HEK293T (cell line): ENCODE measurements around the gene GRPEL1.

Experiments
- CTCF ChIA-PET: fragments of 350-600 bp; formaldehyde crosslinking; extraction: SDS; loops from one replicate; lab custom pipeline; 2021; ENCODE audit warnings: antibody characterized with exemption, inconsistent platforms; lab: Yijun Ruan, JAX
- POLR2A ChIA-PET: fragments of 350-600 bp; formaldehyde crosslinking; extraction: SDS; loops from one replicate; lab custom pipeline; 2020; ENCODE audit warnings: antibody characterized with exemption, inconsistent platforms; lab: Yijun Ruan, JAX
- DNase-seq: peaks from one replicate; pipeline ENCODE4 v3.0.0; 2012; ENCODE audit warnings: mixed read lengths; ENCODE audit errors: extremely low spot score
- ARNT ChIP-seq: fragments of 450-650 bp; IDR thresholded peaks from 2 replicates; pipeline ENCODE4 v1.6.1; 2017; ENCODE audit warnings: mild to moderate bottlenecking
- BHLHE40 ChIP-seq: fragments of 450-650 bp; IDR thresholded peaks from 2 replicates; pipeline ENCODE4 v1.6.1; 2016; ENCODE audit warnings: mild to moderate bottlenecking, moderate library complexity, borderline replicate concordance
- CTBP1 ChIP-seq: fragments of 450-650 bp; IDR thresholded peaks from 2 replicates; pipeline ENCODE4 v1.6.1; 2016; ENCODE audit warnings: borderline replicate concordance
- ELF4 ChIP-seq: fragments of 450-650 bp; IDR thresholded peaks from 2 replicates; pipeline ENCODE4 v1.6.1; 2017; ENCODE audit warnings: antibody characterized with exemption
- FOXA1 ChIP-seq: fragments of 450-650 bp; IDR thresholded peaks from 2 replicates; pipeline ENCODE4 v1.6.1; 2016; ENCODE audit warnings: mild to moderate bottlenecking
- FOXK2 ChIP-seq: fragments of 450-650 bp; IDR thresholded peaks from 2 replicates; pipeline ENCODE4 v1.6.1; 2016; ENCODE audit warnings: mild to moderate bottlenecking
- FOXM1 ChIP-seq: fragments of 450-650 bp; IDR thresholded peaks from 2 replicates; pipeline ENCODE4 v1.6.1; 2017; ENCODE audit warnings: mild to moderate bottlenecking, borderline replicate concordance
- HDGF ChIP-seq: fragments of 450-650 bp; IDR thresholded peaks from 2 replicates; pipeline ENCODE4 v1.6.1; 2017; ENCODE audit warnings: antibody characterized with exemption, borderline replicate concordance
- L3MBTL2 ChIP-seq: fragments of 450-650 bp; conservative IDR thresholded peaks from 2 replicates; pipeline ENCODE4 v1.6.1; 2016; ENCODE audit warnings: mild to moderate bottlenecking
- LEF1 ChIP-seq: fragments of 450-650 bp; IDR thresholded peaks from 2 replicates; pipeline ENCODE4 v1.6.1; 2017; ENCODE audit warnings: mild to moderate bottlenecking, borderline replicate concordance
- NFRKB ChIP-seq: fragments of 450-650 bp; IDR thresholded peaks from 2 replicates; pipeline ENCODE4 v1.6.1; 2016; ENCODE audit warnings: mild to moderate bottlenecking, moderate library complexity
- SP1 ChIP-seq: fragments of 450-650 bp; IDR thresholded peaks from 2 replicates; pipeline ENCODE4 v1.6.1; 2017
- SUZ12 ChIP-seq: fragments of 450-650 bp; IDR thresholded peaks from 2 replicates; pipeline ENCODE4 v1.6.1; 2016; ENCODE audit warnings: mild to moderate bottlenecking
- TARDBP ChIP-seq: fragments of 450-650 bp; IDR thresholded peaks from 2 replicates; pipeline ENCODE4 v1.6.1; 2016
- ZNF384 ChIP-seq: fragments of 450-650 bp; IDR thresholded peaks from 2 replicates; pipeline ENCODE4 v1.6.1; 2016
- TF ChIP-seq, protein P1 (sequence below): fragments of 450-650 bp; IDR thresholded peaks from 2 replicates; pipeline ENCODE4 v1.6.1; 2016

GRPEL1 gene

DNA sequence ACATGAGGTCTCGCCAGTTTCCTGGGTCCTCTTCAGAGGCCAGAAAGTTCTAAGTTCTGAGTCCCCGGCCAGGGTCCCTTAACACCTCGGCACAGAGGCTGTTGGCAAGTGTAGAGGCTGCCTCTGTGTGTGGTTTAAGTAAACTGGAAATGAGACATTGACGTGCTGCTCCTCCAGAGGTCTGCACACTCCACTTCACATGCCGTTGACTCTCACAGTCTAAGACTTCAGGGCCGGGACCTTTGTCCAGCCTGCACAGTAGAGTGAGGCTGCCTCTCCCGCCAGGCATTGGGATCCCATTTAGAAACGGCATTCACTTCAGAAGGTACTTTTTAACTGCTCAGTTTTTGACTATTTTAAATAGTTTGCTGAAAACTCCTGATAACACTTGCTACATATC is 35.3 kb downstream of the GRPEL1 start:
- CTCF ChIA-PET: no interaction called here
- DNase-seq: no peak
- no peak for TF ChIP-seq ZNF384
- TF ChIP-seq, protein P1, sequence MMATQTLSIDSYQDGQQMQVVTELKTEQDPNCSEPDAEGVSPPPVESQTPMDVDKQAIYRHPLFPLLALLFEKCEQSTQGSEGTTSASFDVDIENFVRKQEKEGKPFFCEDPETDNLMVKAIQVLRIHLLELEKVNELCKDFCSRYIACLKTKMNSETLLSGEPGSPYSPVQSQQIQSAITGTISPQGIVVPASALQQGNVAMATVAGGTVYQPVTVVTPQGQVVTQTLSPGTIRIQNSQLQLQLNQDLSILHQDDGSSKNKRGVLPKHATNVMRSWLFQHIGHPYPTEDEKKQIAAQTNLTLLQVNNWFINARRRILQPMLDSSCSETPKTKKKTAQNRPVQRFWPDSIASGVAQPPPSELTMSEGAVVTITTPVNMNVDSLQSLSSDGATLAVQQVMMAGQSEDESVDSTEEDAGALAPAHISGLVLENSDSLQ: no peak
- no peak for TF ChIP-seq ARNT
- POLR2A ChIA-PET: no interaction called here

DNA sequence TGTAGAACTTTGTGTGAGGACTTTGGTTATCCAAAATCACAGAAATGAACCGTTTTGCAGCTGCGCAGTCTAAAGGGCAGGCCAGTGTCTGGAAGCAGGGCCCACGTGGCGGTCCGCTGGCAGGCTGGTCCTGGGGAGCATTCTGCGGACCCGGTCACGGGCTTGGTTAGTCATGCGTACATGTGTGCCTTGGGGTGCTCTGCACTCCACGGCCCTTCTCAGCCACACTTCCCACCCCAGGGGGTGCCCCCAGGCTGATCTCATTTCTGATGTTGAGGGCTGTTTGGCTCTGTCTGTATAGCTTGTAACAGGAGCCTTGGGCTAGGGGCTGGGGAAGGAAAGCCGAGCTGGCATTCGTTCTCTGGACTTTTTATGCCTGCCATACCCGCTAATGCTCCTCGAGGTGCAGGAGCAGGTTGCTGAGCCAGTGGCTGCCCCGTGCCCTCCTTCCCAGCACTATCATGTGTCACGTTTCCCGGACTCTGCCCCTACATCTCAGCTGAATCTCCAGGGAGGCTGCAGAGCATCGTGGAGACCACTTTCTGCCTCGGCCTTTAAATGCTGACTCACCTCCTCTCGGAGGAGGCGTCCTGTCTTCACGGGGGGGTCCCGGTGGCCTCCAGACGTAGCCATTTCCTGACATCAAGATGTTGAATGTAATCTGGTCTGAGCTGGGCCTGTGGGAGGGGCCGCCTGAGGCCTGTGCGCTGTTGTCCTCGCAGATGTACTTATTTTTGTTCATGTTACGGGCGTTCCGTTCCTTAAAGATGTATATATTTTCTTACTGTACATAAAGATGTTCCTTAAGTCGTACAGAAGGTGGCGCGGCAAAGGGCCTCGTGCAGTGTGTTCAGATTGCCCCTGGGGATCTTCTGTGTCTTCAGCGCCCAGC is 36.1 kb downstream of the GRPEL1 start:
- DNase-seq: no peak
- TF ChIP-seq L3MBTL2 (no peak), LEF1 (no peak), FOXA1 (no peak), TARDBP (no peak), ARNT (no peak), HDGF (no peak), BHLHE40 (no peak), SP1 (no peak), CTBP1 (no peak), ELF4 (no peak), ZNF384 (no peak), FOXK2 (no peak), SUZ12 (no peak), FOXM1 (no peak), NFRKB (no peak)
- TF ChIP-seq, protein P1: no peak
- ChIA-PET POLR2A (interaction anchor here (0.5 to 1.3 kb wide), 3 partner anchors 37 to 52 kb away, joined by 3 to 4 read pairs (median 3); partner anchors contain the start of gene GRPEL1), CTCF (interaction anchor here (1.1 to 1.8 kb wide), 2 partner anchors 11 to 36 kb away, joined by 3 to 4 read pairs; partner anchors contain the start of gene TADA2B)

DNA sequence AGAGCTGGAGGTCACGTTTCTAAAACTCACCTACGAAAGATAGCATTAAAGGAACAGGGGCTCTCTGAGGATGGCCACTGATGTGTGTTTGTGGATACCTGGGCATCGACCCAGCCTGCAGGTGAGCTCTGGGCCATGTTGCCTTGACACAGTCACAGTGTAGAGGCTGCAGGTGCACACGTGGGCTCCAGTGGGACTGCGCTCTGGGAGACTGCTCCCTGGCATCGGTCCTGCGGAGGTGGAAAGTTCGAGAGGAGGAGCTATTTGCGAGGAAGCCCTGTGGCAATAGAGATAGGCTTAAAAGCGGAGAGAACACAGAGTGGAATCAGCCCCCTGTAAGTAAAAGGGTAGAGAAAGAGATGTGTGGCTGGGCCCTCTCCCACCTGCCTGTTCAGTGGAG is 37.0 kb downstream of the GRPEL1 start:
- ChIA-PET CTCF (interaction anchor here (1.1 to 1.8 kb wide), 2 partner anchors 12 to 37 kb away, joined by 3 to 4 read pairs; partner anchors contain the start of gene TADA2B), POLR2A (interaction anchor here (1.2 to 1.3 kb wide), 2 partner anchors 37 to 53 kb away, joined by 3 to 4 read pairs; partner anchors contain the start of gene GRPEL1)
- TF ChIP-seq, protein P1: no peak
- TF ChIP-seq SUZ12: no peak
- TF ChIP-seq ARNT: no peak
- no peak for TF ChIP-seq CTBP1
- no peak for TF ChIP-seq ZNF384
- no peak for TF ChIP-seq FOXM1
- no peak for TF ChIP-seq FOXA1
- no peak for TF ChIP-seq HDGF
- TF ChIP-seq SP1: no peak
- TF ChIP-seq ELF4: no peak
- TF ChIP-seq LEF1: no peak
- TF ChIP-seq L3MBTL2: no peak
- no peak for TF ChIP-seq BHLHE40
- no peak for TF ChIP-seq TARDBP
- no peak for TF ChIP-seq NFRKB
- TF ChIP-seq FOXK2: no peak
- DNase-seq: no peak

DNA sequence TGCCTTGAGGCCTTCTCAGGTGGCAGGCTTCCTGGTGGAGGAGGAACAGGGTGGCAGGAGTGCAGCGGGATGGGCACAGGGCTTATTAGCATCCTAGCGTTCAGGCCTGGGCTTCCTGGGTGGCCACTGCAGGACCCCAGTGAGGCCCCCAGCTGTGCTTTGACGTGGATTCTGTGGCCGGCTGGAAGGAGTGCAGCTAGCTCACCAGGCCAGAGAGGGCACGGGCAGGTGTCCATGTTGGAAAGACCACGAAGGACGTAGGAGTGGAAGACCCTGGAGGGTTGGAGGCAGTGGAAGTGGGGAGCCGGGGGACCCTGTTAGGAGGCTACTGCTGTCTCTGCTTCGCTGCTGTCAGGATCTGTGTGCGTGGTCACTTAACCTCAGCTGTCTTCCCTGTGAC is 37.9 kb downstream of the GRPEL1 start:
- CTCF ChIA-PET: interaction anchor here (1.8 kb wide), 1 partner anchor 13 kb away, joined by 4 read pairs; the partner anchor contains the start of gene TADA2B
- POLR2A ChIA-PET: interaction anchor here (1.3 kb wide), 1 partner anchor 38 kb away, joined by 4 read pairs; the partner anchor contains the start of gene GRPEL1
- DNase-seq: no peak
- TF ChIP-seq L3MBTL2: no peak
- TF ChIP-seq FOXA1: no peak
- TF ChIP-seq TARDBP: no peak
- no peak for TF ChIP-seq NFRKB
- no peak for TF ChIP-seq SUZ12
- TF ChIP-seq ZNF384: no peak
- TF ChIP-seq FOXM1: no peak
- TF ChIP-seq, protein P1: no peak
- TF ChIP-seq BHLHE40: no peak
- no peak for TF ChIP-seq SP1
- TF ChIP-seq FOXK2: no peak
- TF ChIP-seq ARNT: no peak

DNA sequence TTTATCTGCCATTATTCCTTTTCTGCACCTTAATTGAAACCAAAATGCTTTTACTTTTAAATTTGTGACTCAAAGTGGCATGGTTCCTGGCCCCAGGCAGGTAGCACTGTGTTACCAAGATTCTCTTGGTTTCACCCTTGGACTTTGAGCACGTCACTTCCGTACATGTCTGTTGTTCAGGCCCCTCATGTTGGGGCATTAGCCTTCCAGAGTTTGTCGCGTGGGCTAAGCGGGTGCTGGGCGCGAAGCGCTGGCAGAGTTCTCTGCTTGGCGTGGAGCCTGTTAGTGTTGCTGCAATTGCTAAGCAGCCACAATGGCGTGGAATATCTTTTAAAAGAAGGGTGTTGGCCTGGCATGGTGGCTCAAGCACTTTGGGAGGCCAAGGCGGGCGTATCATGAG is 38.7 kb downstream of the GRPEL1 start:
- no peak for DNase-seq
- POLR2A ChIA-PET: no interaction called here
- no peak for TF ChIP-seq FOXM1
- TF ChIP-seq ELF4: no peak
- TF ChIP-seq FOXK2: no peak
- no peak for TF ChIP-seq ZNF384
- TF ChIP-seq, protein P1: no peak
- no peak for TF ChIP-seq TARDBP
- TF ChIP-seq NFRKB: no peak
- no peak for TF ChIP-seq L3MBTL2
- no peak for TF ChIP-seq ARNT
- TF ChIP-seq BHLHE40: no peak
- no peak for TF ChIP-seq LEF1
- TF ChIP-seq FOXA1: no peak
- TF ChIP-seq SP1: no peak
- no peak for TF ChIP-seq CTBP1
- no peak for TF ChIP-seq HDGF
- CTCF ChIA-PET: no interaction called here
